ENCODE measurements around the gene SPO11. TPM values are rescaled to one million over a fixed set of nuclear protein-coding genes. Genes with fewer than 3 reads are reported as not detected.

The SPO11 gene
- total and polyA plus RNA-seq, 2 of the 13 experiments (the other 11 are each of a cell fraction or from before 2014, with no cell fraction given), result not detected

DNA sequence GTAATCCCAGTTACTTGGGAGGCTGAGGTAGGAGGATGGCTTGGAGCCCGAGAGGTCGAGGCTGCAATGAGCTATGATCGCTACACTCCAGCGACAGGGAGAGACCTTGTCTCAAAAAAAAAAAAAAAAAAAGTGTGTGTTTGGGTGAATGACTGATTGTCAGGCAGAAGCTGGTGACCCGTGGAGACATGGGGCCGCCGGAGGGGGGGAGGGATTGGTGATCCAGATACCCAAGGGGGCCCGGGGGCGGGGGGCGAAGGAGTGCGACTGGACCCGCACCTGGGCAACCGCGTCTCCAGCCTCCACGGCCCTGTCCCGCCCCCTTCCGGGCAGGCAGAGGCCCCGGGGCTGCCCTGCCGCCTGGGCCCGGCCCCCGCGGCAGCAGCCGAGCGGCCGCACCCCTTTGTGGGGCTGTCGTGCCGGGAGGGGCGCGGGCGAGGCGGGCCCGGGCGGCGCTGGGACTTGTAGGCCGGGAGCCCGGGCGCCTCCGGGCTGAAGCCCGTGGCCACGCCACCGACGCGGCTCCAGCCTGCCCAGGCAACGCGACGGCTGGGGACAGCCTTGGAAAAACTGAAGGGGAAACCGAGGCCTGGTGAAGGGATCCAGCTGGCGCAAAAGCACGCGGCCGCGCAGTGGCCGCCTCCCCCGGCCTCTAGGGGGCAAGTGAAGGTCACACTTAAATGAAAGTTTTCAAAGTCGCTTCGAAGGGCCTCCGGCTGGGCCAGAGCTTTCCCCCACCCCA is 59.5 kb downstream of the SPO11 start (continued):
- TF ChIP-seq ARNT2 (CRISPR knock-in tag; IDR thresholded peaks at IDR 0.05; ENCODE audit: low read depth), result 0 out of 2 replicates have a peak, but pooled peaks have one; percentile 32
- peak; percentile 38; the same call in 1 of the 2 replicates for TF ChIP-seq GABPB1 (CRISPR knock-in tag; IDR thresholded peaks at IDR 0.05)
- peak; percentile 77 for TF ChIP-seq RBFOX2 (IDR thresholded peaks at IDR 0.05; ENCODE audit: low read depth, low read length)
- 0 out of 2 replicates have a peak, but pooled peaks have one; percentile 52 for TF ChIP-seq ZNF546 (CRISPR knock-in tag; conservative IDR thresholded peaks at IDR 0.05)
- TF ChIP-seq ZNF543 (CRISPR knock-in tag; IDR thresholded peaks at IDR 0.05), result 0 out of 2 replicates have a peak, but pooled peaks have one; percentile 27
- TF ChIP-seq CBX1 (IDR thresholded peaks at IDR 0.05; ENCODE audit: low read depth), result no peak
- 0 out of 2 replicates have a peak, but pooled peaks have one; percentile 3 for TF ChIP-seq HDAC1 (CRISPR knock-in tag; IDR thresholded peaks at IDR 0.05)
- TF ChIP-seq HOXA3 (CRISPR knock-in tag; IDR thresholded peaks at IDR 0.05), result peak; percentile 42; the same call in 1 of the 2 replicates
- peak; percentile 75 for TF ChIP-seq ZNF687 (CRISPR knock-in tag; IDR thresholded peaks at IDR 0.05)
- no peak for TF ChIP-seq ZNF530 (CRISPR knock-in tag; IDR thresholded peaks at IDR 0.05; ENCODE audit: low read depth)
- no peak for TF ChIP-seq CCAR2 (optimal IDR thresholded peaks at IDR 0.05; ENCODE audit: low read depth, low read length)
- 0 out of 2 replicates have a peak, but pooled peaks have one; percentile 38 for TF ChIP-seq MAZ (IDR thresholded peaks at IDR 0.05; ENCODE audit: borderline replicate concordance, low read depth, low read length)
- TF ChIP-seq MAZ (CRISPR knock-in tag; IDR thresholded peaks at IDR 0.05; ENCODE audit: low read depth), result no peak
- TF ChIP-seq PHF20 (CRISPR knock-in tag; IDR thresholded peaks at IDR 0.05), result no peak
- TF ChIP-seq ZNF484 (CRISPR knock-in tag; IDR thresholded peaks at IDR 0.05; ENCODE audit: borderline replicate concordance, low read depth), result no peak
- peak; percentile 21; the same call in 1 of the 2 replicates for TF ChIP-seq ETV5 (CRISPR knock-in tag; IDR thresholded peaks at IDR 0.05; ENCODE audit: borderline replicate concordance)
- peak; percentile 56; the same call in 1 of the 2 replicates for TF ChIP-seq ZNF362 (CRISPR knock-in tag; IDR thresholded peaks at IDR 0.05; ENCODE audit: borderline replicate concordance)
- no peak for TF ChIP-seq SIX1 (CRISPR knock-in tag; IDR thresholded peaks at IDR 0.05; ENCODE audit: borderline replicate concordance)
- TF ChIP-seq, protein P1, sequence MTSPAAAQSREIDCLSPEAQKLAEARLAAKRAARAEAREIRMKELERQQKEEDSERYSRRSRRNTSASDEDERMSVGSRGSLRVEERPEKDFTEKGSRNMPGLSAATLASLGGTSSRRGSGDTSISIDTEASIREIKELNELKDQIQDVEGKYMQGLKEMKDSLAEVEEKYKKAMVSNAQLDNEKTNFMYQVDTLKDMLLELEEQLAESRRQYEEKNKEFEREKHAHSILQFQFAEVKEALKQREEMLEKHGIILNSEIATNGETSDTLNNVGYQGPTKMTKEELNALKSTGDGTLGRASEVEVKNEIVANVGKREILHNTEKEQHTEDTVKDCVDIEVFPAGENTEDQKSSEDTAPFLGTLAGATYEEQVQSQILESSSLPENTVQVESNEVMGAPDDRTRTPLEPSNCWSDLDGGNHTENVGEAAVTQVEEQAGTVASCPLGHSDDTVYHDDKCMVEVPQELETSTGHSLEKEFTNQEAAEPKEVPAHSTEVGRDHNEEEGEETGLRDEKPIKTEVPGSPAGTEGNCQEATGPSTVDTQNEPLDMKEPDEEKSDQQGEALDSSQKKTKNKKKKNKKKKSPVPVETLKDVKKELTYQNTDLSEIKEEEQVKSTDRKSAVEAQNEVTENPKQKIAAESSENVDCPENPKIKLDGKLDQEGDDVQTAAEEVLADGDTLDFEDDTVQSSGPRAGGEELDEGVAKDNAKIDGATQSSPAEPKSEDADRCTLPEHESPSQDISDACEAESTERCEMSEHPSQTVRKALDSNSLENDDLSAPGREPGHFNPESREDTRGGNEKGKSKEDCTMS (CRISPR knock-in tag; conservative IDR thresholded peaks at IDR 0.05), result no peak
- TF ChIP-seq, protein P2, sequence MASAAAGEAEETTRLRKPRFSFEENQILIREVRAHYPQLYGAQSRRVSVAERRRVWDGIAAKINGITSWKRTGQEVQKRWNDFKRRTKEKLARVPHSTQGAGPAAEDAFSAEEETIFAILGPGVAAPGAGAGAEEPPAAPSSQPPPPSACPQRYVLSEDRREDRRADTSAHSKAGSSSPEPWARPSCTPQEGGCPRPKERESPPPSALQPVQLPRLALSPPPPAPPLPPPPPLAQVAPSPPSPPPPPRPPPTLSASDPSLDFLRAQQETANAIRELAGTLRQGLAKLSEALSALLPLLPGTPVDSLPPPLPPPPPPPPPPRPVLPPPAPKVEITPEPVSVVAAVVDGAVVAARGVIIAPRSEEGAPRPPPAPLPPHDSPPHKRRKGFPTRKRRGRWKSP (CRISPR knock-in tag; IDR thresholded peaks at IDR 0.05), result peak; percentile 50; the same call in 1 of the 2 replicates
